Endothelial cell of umbilical vein (primary cell): ENCODE results near the gene AIG1. TPM values are rescaled to one million over a fixed set of nuclear protein-coding genes. Genes with fewer than 3 reads are reported as not detected.

Experiments
- BruUV-seq: library from RNA; stranded (reverse); fragments of 400-500 nt; replicated peaks from 2 replicates; lab custom pipeline; 2021; lab: Mats Ljungman, UMichigan
- CTCF ChIA-PET: fragments of 300-600, 350-600 bp; sonication (Branson Sonifier 250); formaldehyde crosslinking; loops from one replicate; lab custom pipeline; 2021; ENCODE audit warnings: antibody characterized with exemption, inconsistent platforms; lab: Charles Lee
- POLR2A ChIA-PET: fragments of 300-600, 350-600 bp; sonication (Branson Sonifier 250); formaldehyde crosslinking; loops from one replicate; lab custom pipeline; 2021; ENCODE audit warnings: antibody characterized with exemption, inconsistent platforms; lab: Charles Lee
- DNase-seq: peaks from one replicate; pipeline ENCODE4 v3.0.0-alpha.2; 2011; ENCODE audit warnings: low read depth, low spot score
- FAIRE-seq: peaks from 2 replicates; lab custom pipeline; 2011; peaks lifted over from hg19 to GRCh38; lab: Jason Lieb, UNC
- H2AFZ ChIP-seq: 2 replicates; pipeline ENCODE4 v1.6.0; 2012; ENCODE audit warnings: low read depth, low read length, control low read depth, inconsistent platforms
- H3K27ac ChIP-seq: 2 replicates; pipeline ENCODE4 v1.5.1; 2011; ENCODE audit warnings: low read depth, mild to moderate bottlenecking, control low read depth, low read length, moderate library complexity; ENCODE audit not compliant: insufficient read depth
- H3K27me3 ChIP-seq, 2 experiments: 2 replicates each; pipeline versions ENCODE4 v1.6.0 to v1.6.1; 2011; ENCODE audit warnings: low read length in 2 of 2, mixed read lengths in 1 of 2; ENCODE audit not compliant: control insufficient read depth in 2 of 2, insufficient read depth in 2 of 2
- H3K36me3 ChIP-seq, 2 experiments: 2 replicates in 1 of 2; 3 replicates in 1 of 2; pipeline ENCODE4 v1.5.1; 2011; ENCODE audit warnings: low read length in 2 of 2, mild to moderate bottlenecking in 1 of 2, moderate library complexity in 1 of 2; ENCODE audit not compliant: control insufficient read depth in 2 of 2, insufficient read depth in 2 of 2; ENCODE audit errors: extremely low read depth in 1 of 2
- H3K4me1 ChIP-seq: 3 replicates; pipeline ENCODE4 v1.5.1; 2011; ENCODE audit warnings: mild to moderate bottlenecking, low read length; ENCODE audit not compliant: control insufficient read depth, insufficient read depth; ENCODE audit errors: extremely low read depth
- H3K4me2 ChIP-seq: 2 replicates; pipeline ENCODE4 v1.6.1; 2011; ENCODE audit warnings: low read length, control low read depth, mixed read lengths; ENCODE audit not compliant: insufficient read depth
- H3K4me3 ChIP-seq, 3 experiments: fragments of 200-600 bp in 1 of 3; sonication (generic), shearing (Covaris generic) in 1 of 3; replicated peaks in 1 of 3; 2 replicates each; pipeline ENCODE4 v1.5.1; 2011 to 2016; ENCODE audit warnings: control low read depth in 3 of 3, low read length in 3 of 3, mild to moderate bottlenecking in 2 of 3, inconsistent platforms in 1 of 3, low read depth in 1 of 3, moderate library complexity in 1 of 3; ENCODE audit not compliant: insufficient read depth in 1 of 3
- H3K79me2 ChIP-seq: 2 replicates; pipeline ENCODE4 v1.6.0; 2012; ENCODE audit warnings: low read length, inconsistent platforms; ENCODE audit not compliant: control insufficient read depth, insufficient read depth
- H3K9ac ChIP-seq: replicated peaks from 2 replicates; pipeline ENCODE3; 2011; ENCODE audit warnings: low read length, control low read depth; ENCODE audit not compliant: insufficient read depth; ENCODE audit errors: extremely low read depth
- H3K9me1 ChIP-seq: replicated peaks from 3 replicates; pipeline ENCODE4 v1.6.0; 2011; ENCODE audit warnings: mild to moderate bottlenecking, low read length; ENCODE audit not compliant: control insufficient read depth, insufficient read depth; ENCODE audit errors: extremely low read depth
- H3K9me3 ChIP-seq: replicated peaks from 2 replicates; pipeline ENCODE4 v1.5.1; 2012; ENCODE audit warnings: low read length, inconsistent platforms; ENCODE audit not compliant: control insufficient read depth, insufficient read depth
- H4K20me1 ChIP-seq: replicated peaks from 2 replicates; pipeline ENCODE3; 2011; ENCODE audit warnings: mild to moderate bottlenecking, low read length; ENCODE audit not compliant: control insufficient read depth, insufficient read depth; ENCODE audit errors: extremely low read depth
- CTCF ChIP-seq, 2 donors: IDR thresholded peaks; 1 replicate in 1 of 2; 2 replicates in 1 of 2; pipeline ENCODE4 v1.5.1; 2011; ENCODE audit warnings: low read length in 2 of 2, mild to moderate bottlenecking in 2 of 2, moderate library complexity in 2 of 2, control low read depth in 1 of 2, inconsistent platforms in 1 of 2, low read depth in 1 of 2; ENCODE audit not compliant: insufficient read depth in 1 of 2; ENCODE audit errors: extremely low read depth in 1 of 2
- EZH2 ChIP-seq: IDR thresholded peaks from 2 replicates; pipeline ENCODE4 v1.6.1; 2012; ENCODE audit warnings: borderline replicate concordance, low read depth, mild to moderate bottlenecking, moderate library complexity, low read length, inconsistent platforms; ENCODE audit not compliant: severe bottlenecking
- FOS ChIP-seq: IDR thresholded peaks from 2 replicates; pipeline ENCODE4 v1.6.1; 2011; ENCODE audit warnings: mild to moderate bottlenecking, low read length, moderate library complexity, borderline replicate concordance; ENCODE audit not compliant: insufficient read depth
- GATA2 ChIP-seq: IDR thresholded peaks from 2 replicates; pipeline ENCODE4 v1.7.0; 2011; ENCODE audit warnings: low read depth, mild to moderate bottlenecking, moderate library complexity, mixed read lengths, low read length; ENCODE audit not compliant: insufficient read length, insufficient read depth
- JUN ChIP-seq: IDR thresholded peaks from 2 replicates; pipeline ENCODE4 v1.6.1; 2011; ENCODE audit warnings: borderline replicate concordance, low read depth; ENCODE audit not compliant: insufficient read length, insufficient read depth
- MAX ChIP-seq: IDR thresholded peaks from 2 replicates; pipeline ENCODE4 v1.6.1; 2011; ENCODE audit not compliant: insufficient read depth, insufficient read length
- MYC ChIP-seq: IDR thresholded peaks from one replicate; pipeline ENCODE4 v1.6.1; 2011; ENCODE audit warnings: mild to moderate bottlenecking, low read depth, low read length
- POLR2A ChIP-seq: IDR thresholded peaks from 2 replicates; pipeline ENCODE4 v1.6.1; 2012; ENCODE audit warnings: low read depth, mild to moderate bottlenecking, control low read depth, low read length
- POLR2AphosphoS5 ChIP-seq: IDR thresholded peaks from 2 replicates; pipeline ENCODE4 v1.6.1; 2012; ENCODE audit warnings: low read depth, mild to moderate bottlenecking, control low read depth, low read length, moderate library complexity; ENCODE audit not compliant: insufficient read depth
- dilution Hi-C: fragments of 300-500 bp; cut with MboI; formaldehyde crosslinking; loops from one replicate; pipeline ENCODE4 v1.15.0; 2019; ENCODE audit warnings: low sequenced_read_pairs; ENCODE audit not compliant: extremely low pct_ligation_motif_present
- intact Hi-C: fragments of 100-400 bp; cut with micrococcal nuclease; formaldehyde crosslinking; loops from one replicate; pipeline ENCODE4 v1.10.0; 2022
- polyA plus RNA-seq, 4 experiments: library from polyadenylated mRNA; depleted of rRNA in 3 of 4; stranded (reverse) in 3 of 4; unstranded in 1 of 4; fragments of >200 nt; gene quantifications; 2 replicates each; pipeline versions ENCODE4 v1.2.1 to v1.2.3, GENCODE V29; 2011 to 2012; ENCODE audit warnings: missing spikeins in 1 of 4
- total RNA-seq: library from RNA; stranded (reverse); gene quantifications from 2 replicates; pipeline ENCODE4 v1.2.3, GENCODE V29; 2021

Gene AIG1
- total and polyA plus RNA-seq, 2 donors (not counting 3 experiments of a cell fraction or from before 2014, with no cell fraction given), result 17.7 to 22.7 TPM

- FAIRE-seq, result no peak
- no peak overlapping the region for H2AFZ ChIP-seq
- peaks cover 5% of the 10 kb centered on the region for H3K4me1 ChIP-seq
- TF ChIP-seq GATA2, result no peak
- TF ChIP-seq JUN, result no peak
- TF ChIP-seq FOS, result no peak
- no peak for TF ChIP-seq POLR2AphosphoS5
- no peak for TF ChIP-seq MAX
- no peak for TF ChIP-seq POLR2A
- TF ChIP-seq EZH2, result no peak
- TF ChIP-seq CTCF (IDR thresholded peaks at IDR 0.05; ENCODE audit: extremely low read depth in 1 of 2, insufficient read depth in 1 of 2, low read depth in 1 of 2, low read length in 2 of 2), result no peak
- no peak for TF ChIP-seq MYC
- CTCF ChIA-PET, result interaction anchor here (1.1 kb wide), 1 partner anchor 104 kb away, joined by 3 read pairs; no protein-coding TSS in a partner anchor
- BruUV-seq, result no TSS peak
- no peak overlapping the region for H3K4me3 ChIP-seq
- no peaks in the 10 kb centered on the region for H3K9me1 ChIP-seq
- H3K27me3 ChIP-seq, result no peaks in the 10 kb centered on the region
- no peak overlapping the region for H3K4me2 ChIP-seq
- dilution Hi-C loops, result no loop called here
- POLR2A ChIA-PET, result no interaction called here
- intact Hi-C loops, result no loop called here
- H3K27ac ChIP-seq, result no peak overlapping the region
- no peaks in the 10 kb centered on the region for H3K36me3 ChIP-seq
- no peak for DNase-seq
- no peaks in the 10 kb centered on the region for H3K79me2 ChIP-seq
- H3K9me3 ChIP-seq, result no peaks in the 10 kb centered on the region
- H3K9ac ChIP-seq, result no peak overlapping the region
- H4K20me1 ChIP-seq, result no peaks in the 10 kb centered on the region
Measured at GRCh38 chr6:143130928-143131327, 70.2 kb downstream of the AIG1 start.
